Spinal cord (tissue), 10 donors: ENCODE measurements around the gene AFF4. TPM values are rescaled to one million over a fixed set of nuclear protein-coding genes. Genes with fewer than 3 reads are reported as not detected.
A peak's percentile ranks its signal among the peaks of the same experiment; 100 is the strongest.
"Not testable (repeated sequence)": the region's sequence is repeated elsewhere in the genome, so short reads cannot be mapped to it uniquely, and the experiment has no call there.

Source experiments
- DNase-seq, 6 donors: peaks; one replicate each; pipeline versions ENCODE4 v3.0.0 to v3.0.0-alpha.2; 2013 to 2015; ENCODE audit warnings: low spot score in 6 of 6, low read depth in 4 of 6
- H3K27ac ChIP-seq: one replicate; pipeline ENCODE4 v1.5.1; 2013; ENCODE audit warnings: low read depth, low read length, control low read depth
- H3K27me3 ChIP-seq: one replicate; pipeline ENCODE4 v1.6.1; 2013; ENCODE audit warnings: low read length; ENCODE audit not compliant: control insufficient read depth, insufficient read depth
- H3K36me3 ChIP-seq: one replicate; pipeline ENCODE4 v1.6.1; 2013; ENCODE audit warnings: low read length; ENCODE audit not compliant: control insufficient read depth, insufficient read depth
- H3K4me1 ChIP-seq: one replicate; pipeline ENCODE4 v1.6.1; 2013; ENCODE audit warnings: low read length; ENCODE audit not compliant: control insufficient read depth, insufficient read depth
- H3K4me3 ChIP-seq: one replicate; pipeline ENCODE4 v1.5.1; 2013; ENCODE audit warnings: low read depth, low read length, control low read depth
- H3K9me3 ChIP-seq: one replicate; pipeline ENCODE4 v1.6.1; 2013; ENCODE audit warnings: low read length; ENCODE audit not compliant: control insufficient read depth, insufficient read depth
- WGBS: methylation state at CpG from one replicate; pipeline ENCODE4 v1.1.5; 2013; ENCODE audit warnings: missing lambda C conversion rate; ENCODE audit not compliant: insufficient coverage; 5-methylcytosine and 5-hydroxymethylcytosine counted together
- long read RNA-seq, 4 donors: transcript quantifications; one replicate each; lab custom pipeline, GENCODE V29; 2026
- polyA plus RNA-seq, 2 donors: library from polyadenylated mRNA; unstranded; fragments of 120-200 nt; gene quantifications; one replicate each; pipeline ENCODE4 v1.2.1, GENCODE V29; 2013; ENCODE audit not compliant: insufficient read length in 2 of 2
- total RNA-seq, 2 donors: library from RNA; depleted of rRNA in 1 of 2; stranded (reverse); fragments of 120-200 nt in 1 of 2; fragments of >200 nt in 1 of 2; gene quantifications; one replicate each; pipeline versions ENCODE4 v1.2.3 to v1.2.4, GENCODE V29; 2013 to 2014
- donor health status: healthy.

Gene AFF4
- total RNA-seq = 10 to 100 TPM; 59.8 to 74.7 TPM
- polyA plus RNA-seq = 10 to 100 TPM; 37.0 to 54.6 TPM
- long read RNA-seq, donor 1, partial matches to known transcripts = 12 of 14 reads
- long read RNA-seq, donor 1, other reads (novel, unspliced or antisense) = 0 of 14 reads
- long read RNA-seq, donor 2, partial matches to known transcripts = 0 of 1 reads
- long read RNA-seq, donor 2, other reads (novel, unspliced or antisense) = 0 of 1 reads
- long read RNA-seq, donor 3, partial matches to known transcripts = 7 of 8 reads
- long read RNA-seq, donor 3, other reads (novel, unspliced or antisense) = 0 of 8 reads
- long read RNA-seq, donor 4, partial matches to known transcripts = 10 of 11 reads
- long read RNA-seq, donor 4, other reads (novel, unspliced or antisense) = 0 of 11 reads

- DNase-seq = peak; percentile 88 to 98 (median 92)
- Histone ChIP-seq H3K4me3 (peak within 1 kb of the TSS; percentile 81), H3K36me3 (no peaks in the 10 kb centered on the region), H3K4me1 (peaks cover 19% of the 10 kb centered on the region), H3K27ac (peak within 1 kb of the TSS; percentile 96), H3K9me3 (no peaks in the 10 kb centered on the region), H3K27me3 (no peaks in the 10 kb centered on the region)
- WGBS = under 1% methylated on average over 97 of the region's 98 CpGs
These were observed at the start of gene AFF4 for GRCh38 chr5:132963171-132964104. Gene AFF4, minus strand, starts transcription at chr5:132963634. Its CDS starts 26,445 bp downstream, at chr5:132937189.

GRCh38 chr5:133008455-133008854 lies 45.0 kb upstream of the AFF4 start:
- H3K27me3 ChIP-seq, H3K4me1 ChIP-seq, H3K27ac ChIP-seq, DNase-seq, H3K4me3 ChIP-seq, H3K9me3 ChIP-seq: not testable (repeated sequence)
- WGBS = 92% methylated on average over 5 of the region's 6 CpGs
- H3K36me3 ChIP-seq = peaks cover 17% of the 10 kb centered on the region

GRCh38 chr5:133006653-133007052 lies 43.2 kb upstream of the AFF4 start:
- peaks cover 2% of the 10 kb centered on the region for H3K9me3 ChIP-seq
- whole genome bisulfite sequencing = no CpG with 5 or more reads among the region's 1 CpG
- H3K4me1 ChIP-seq = no peaks in the 10 kb centered on the region
- no peak for DNase-seq
- H3K27ac ChIP-seq = no peak overlapping the region
- H3K4me3 ChIP-seq = no peak overlapping the region
- peaks cover 17% of the 10 kb centered on the region for H3K36me3 ChIP-seq
- no peaks in the 10 kb centered on the region for H3K27me3 ChIP-seq

GRCh38 chr5:132999246-132999645 lies 35.8 kb upstream of the AFF4 start:
- WGBS = no CpG with 5 or more reads among the region's 2 CpGs
- no peak overlapping the region for H3K4me3 ChIP-seq
- H3K9me3 ChIP-seq = no peaks in the 10 kb centered on the region
- no peaks in the 10 kb centered on the region for H3K27me3 ChIP-seq
- DNase-seq = no peak
- H3K4me1 ChIP-seq = no peaks in the 10 kb centered on the region
- H3K36me3 ChIP-seq = peaks cover 10% of the 10 kb centered on the region
- H3K27ac ChIP-seq = no peak overlapping the region

- Histone ChIP-seq H3K36me3 (peaks cover 7% of the 10 kb centered on the region), H3K4me1 (no peaks in the 10 kb centered on the region), H3K4me3 (no peak overlapping the region), H3K27me3 (no peaks in the 10 kb centered on the region), H3K9me3 (no peaks in the 10 kb centered on the region), H3K27ac (no peak overlapping the region)
- no peak for DNase-seq
- no CpG with 5 or more reads among the region's 2 CpGs for WGBS
These were observed 35.1 kb upstream of the AFF4 start for GRCh38 chr5:132998556-132998955.

- no peak for DNase-seq
- no CpG with 5 or more reads among the region's 1 CpG for WGBS
- Histone ChIP-seq H3K27me3 (no peaks in the 10 kb centered on the region), H3K36me3 (peaks cover 4% of the 10 kb centered on the region), H3K27ac (no peak overlapping the region), H3K4me3 (no peak overlapping the region), H3K9me3 (no peaks in the 10 kb centered on the region), H3K4me1 (no peaks in the 10 kb centered on the region)
These were observed 32.9 kb upstream of the AFF4 start for GRCh38 chr5:132996307-132996706.

- Histone ChIP-seq H3K9me3 (no peaks in the 10 kb centered on the region), H3K27me3 (no peaks in the 10 kb centered on the region), H3K4me3 (no peak overlapping the region), H3K36me3 (no peaks in the 10 kb centered on the region), H3K27ac (no peak overlapping the region), H3K4me1 (no peaks in the 10 kb centered on the region)
- no peak for DNase-seq
- 93% methylated on average over 13 of the region's 28 CpGs for WGBS
These were observed 24.3 kb upstream of the AFF4 start for GRCh38 chr5:132987531-132988408.

GRCh38 chr5:132982971-132983370 lies 19.5 kb upstream of the AFF4 start:
- not testable (repeated sequence) for H3K36me3 ChIP-seq, H3K9me3 ChIP-seq, H3K4me1 ChIP-seq, H3K4me3 ChIP-seq, DNase-seq, H3K27ac ChIP-seq, H3K27me3 ChIP-seq
- 86% methylated on average over 2 of the region's 30 CpGs for WGBS

- Histone ChIP-seq H3K4me3 (no peak overlapping the region), H3K9me3 (peaks cover 2% of the 10 kb centered on the region), H3K36me3 (no peaks in the 10 kb centered on the region), H3K4me1 (no peaks in the 10 kb centered on the region), H3K27me3 (no peaks in the 10 kb centered on the region), H3K27ac (no peak overlapping the region)
- no peak for DNase-seq
- WGBS = 82% methylated on average over 1 of the region's 3 CpGs
These were observed 17.9 kb upstream of the AFF4 start for GRCh38 chr5:132981288-132981687.
